ENCODE results near the gene PRKCA.

DNA sequence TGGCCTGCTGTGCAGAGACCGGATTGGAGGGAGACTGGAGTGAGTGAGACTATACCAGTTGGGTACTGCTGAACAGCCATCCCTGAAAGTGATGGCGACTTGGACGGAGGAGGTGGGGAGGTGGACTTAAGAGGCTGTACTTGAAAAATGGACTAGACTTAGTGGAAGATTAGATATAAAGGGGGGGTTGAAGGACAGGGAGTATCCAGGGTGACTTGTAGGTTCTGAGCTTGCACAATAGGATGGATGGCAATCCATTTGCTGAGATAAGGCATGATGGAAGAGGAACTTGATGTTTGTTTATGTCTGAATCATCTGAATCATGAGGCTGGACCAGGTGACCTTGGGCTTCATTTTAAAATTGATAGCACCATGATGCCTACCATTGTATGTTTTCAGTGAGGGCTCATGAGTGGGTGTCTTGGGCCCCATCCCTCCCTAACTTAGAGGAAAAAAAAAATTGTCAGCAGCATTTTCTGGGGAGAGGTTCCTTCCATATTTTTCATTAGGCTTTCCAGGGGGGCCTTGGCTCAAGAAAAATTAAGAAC is 41.2 kb downstream of the PRKCA start:
- TF ChIP-seq, protein P1, sequence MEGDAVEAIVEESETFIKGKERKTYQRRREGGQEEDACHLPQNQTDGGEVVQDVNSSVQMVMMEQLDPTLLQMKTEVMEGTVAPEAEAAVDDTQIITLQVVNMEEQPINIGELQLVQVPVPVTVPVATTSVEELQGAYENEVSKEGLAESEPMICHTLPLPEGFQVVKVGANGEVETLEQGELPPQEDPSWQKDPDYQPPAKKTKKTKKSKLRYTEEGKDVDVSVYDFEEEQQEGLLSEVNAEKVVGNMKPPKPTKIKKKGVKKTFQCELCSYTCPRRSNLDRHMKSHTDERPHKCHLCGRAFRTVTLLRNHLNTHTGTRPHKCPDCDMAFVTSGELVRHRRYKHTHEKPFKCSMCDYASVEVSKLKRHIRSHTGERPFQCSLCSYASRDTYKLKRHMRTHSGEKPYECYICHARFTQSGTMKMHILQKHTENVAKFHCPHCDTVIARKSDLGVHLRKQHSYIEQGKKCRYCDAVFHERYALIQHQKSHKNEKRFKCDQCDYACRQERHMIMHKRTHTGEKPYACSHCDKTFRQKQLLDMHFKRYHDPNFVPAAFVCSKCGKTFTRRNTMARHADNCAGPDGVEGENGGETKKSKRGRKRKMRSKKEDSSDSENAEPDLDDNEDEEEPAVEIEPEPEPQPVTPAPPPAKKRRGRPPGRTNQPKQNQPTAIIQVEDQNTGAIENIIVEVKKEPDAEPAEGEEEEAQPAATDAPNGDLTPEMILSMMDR (IDR thresholded peaks at IDR 0.05) = no peak
- TF ChIP-seq POLR2AphosphoS5 (IDR thresholded peaks at IDR 0.05) = no peak

Data from suprapubic skin (tissue), 3 donors.